ENCODE measurements around the gene ASB9. TPM values are rescaled to one million over a fixed set of nuclear protein-coding genes. Genes with fewer than 3 reads are reported as not detected.

Gene ASB9
- total RNA-seq, 1 experiment from 2014 or later: 5.7 TPM

GRCh38 chrX:15301924-15302323, 32.0 kb upstream of the ASB9 start:
- POLR2A ChIA-PET (ENCODE audit: unreplicated experiment): no interaction called here
- Histone ChIP-seq H2AFZ (no peak overlapping the region), H3K9me2 (ENCODE audit: insufficient read depth) (no peaks in the 10 kb centered on the region), H3K4me2 (no peak overlapping the region), H3K79me2 (ENCODE audit: low read depth) (no peaks in the 10 kb centered on the region), H3K4me1 (replicated peaks; ENCODE audit: insufficient read depth) (peaks cover 5% of the 10 kb centered on the region), H3K27me3 (ENCODE audit: insufficient read depth, low read depth) (no peaks in the 10 kb centered on the region), H3F3A (ENCODE audit: insufficient read depth, low read depth) (no peaks in the 10 kb centered on the region), H3K27ac (no peak overlapping the region), H3K36me3 (ENCODE audit: low read depth) (no peaks in the 10 kb centered on the region), H3K9me3 (ENCODE audit: insufficient read depth, low read depth) (no peaks in the 10 kb centered on the region), H3K4me3 (no peak overlapping the region), H4K20me1 (ENCODE audit: insufficient read depth) (no peaks in the 10 kb centered on the region)
- intact Hi-C loops (cut with micrococcal nuclease; ENCODE audit: unreplicated experiment): loop anchor here (5.0 kb wide), 1 partner anchor 265 kb away; no protein-coding TSS in a partner anchor
- CTCF ChIA-PET: no interaction called here
- no peak for DNase-seq
- no TSS peak for BruUV-seq (replicated peaks)
- TF ChIP-seq CTCF (conservative IDR thresholded peaks at IDR 0.05) (no peak), EZH2 (IDR thresholded peaks at IDR 0.05; ENCODE audit: low read depth) (no peak)

GRCh38 chrX:15299941-15300851, 30.3 kb upstream of the ASB9 start:
- H3K4me2 ChIP-seq: no peak overlapping the region

GRCh38 chrX:15298780-15299179, 28.9 kb upstream of the ASB9 start:
- no peak for DNase-seq
- no peak overlapping the region for H3K27ac ChIP-seq
- H3K9me3 ChIP-seq (ENCODE audit: insufficient read depth, low read depth): no peaks in the 10 kb centered on the region
- CTCF ChIA-PET: no interaction called here
- no peak for TF ChIP-seq EZH2 (IDR thresholded peaks at IDR 0.05; ENCODE audit: low read depth)
- TF ChIP-seq CTCF (conservative IDR thresholded peaks at IDR 0.05): no peak
- no peaks in the 10 kb centered on the region for H4K20me1 ChIP-seq (ENCODE audit: insufficient read depth)
- no peaks in the 10 kb centered on the region for H3K27me3 ChIP-seq (ENCODE audit: insufficient read depth, low read depth)
- no TSS peak for BruUV-seq (replicated peaks)
- H3K36me3 ChIP-seq (ENCODE audit: low read depth): no peaks in the 10 kb centered on the region
- no peak overlapping the region for H2AFZ ChIP-seq
- POLR2A ChIA-PET (ENCODE audit: unreplicated experiment): no interaction called here
- H3K4me2 ChIP-seq: no peak overlapping the region
- intact Hi-C loops (cut with micrococcal nuclease; ENCODE audit: unreplicated experiment): no loop called here
- H3K9me2 ChIP-seq (ENCODE audit: insufficient read depth): no peaks in the 10 kb centered on the region
- no peaks in the 10 kb centered on the region for H3F3A ChIP-seq (ENCODE audit: insufficient read depth, low read depth)
- H3K79me2 ChIP-seq (ENCODE audit: low read depth): no peaks in the 10 kb centered on the region
- no peak overlapping the region for H3K4me3 ChIP-seq
- H3K4me1 ChIP-seq (replicated peaks; ENCODE audit: insufficient read depth): peaks cover 5% of the 10 kb centered on the region

More at GRCh38 chrX:15299941-15300851, 30.3 kb upstream of the ASB9 start:
- no TSS peak for BruUV-seq (replicated peaks)
- no peaks in the 10 kb centered on the region for H3K36me3 ChIP-seq (ENCODE audit: low read depth)
- H3K9me2 ChIP-seq (ENCODE audit: insufficient read depth): no peaks in the 10 kb centered on the region
- H3K4me1 ChIP-seq (replicated peaks; ENCODE audit: insufficient read depth): peaks cover 5% of the 10 kb centered on the region
- no peak overlapping the region for H3K4me3 ChIP-seq
- H4K20me1 ChIP-seq (ENCODE audit: insufficient read depth): no peaks in the 10 kb centered on the region
- no peak for DNase-seq
- intact Hi-C loops (cut with micrococcal nuclease; ENCODE audit: unreplicated experiment): loop anchor here (1.0 to 5.0 kb wide), 2 partner anchors 49 to 267 kb away; no protein-coding TSS in a partner anchor
- H3F3A ChIP-seq (ENCODE audit: insufficient read depth, low read depth): no peaks in the 10 kb centered on the region
- no peaks in the 10 kb centered on the region for H3K79me2 ChIP-seq (ENCODE audit: low read depth)
- H3K9me3 ChIP-seq (ENCODE audit: insufficient read depth, low read depth): no peaks in the 10 kb centered on the region
- no peak overlapping the region for H2AFZ ChIP-seq
- POLR2A ChIA-PET (ENCODE audit: unreplicated experiment): interaction anchor here (0.6 to 0.7 kb wide), 2 partner anchors 193 to 265 kb away, joined by 3 read pairs; no protein-coding TSS in a partner anchor
- no peak for TF ChIP-seq EZH2 (IDR thresholded peaks at IDR 0.05; ENCODE audit: low read depth)
- peak; percentile 75 for TF ChIP-seq CTCF (conservative IDR thresholded peaks at IDR 0.05)
- CTCF ChIA-PET: interaction anchor here (0.6 kb wide), 2 partner anchors 166 to 1412 kb away, joined by 9 to 14 read pairs; partner anchors contain the start of gene CTPS2
- H3K27me3 ChIP-seq (ENCODE audit: insufficient read depth, low read depth): no peaks in the 10 kb centered on the region
- H3K27ac ChIP-seq: no peak overlapping the region

Measured in PC-9 (cell line).